Neural crest cell (in vitro differentiated cells): Measurements from ENCODE around the gene SLC38A1. TPM values are rescaled to one million over a fixed set of nuclear protein-coding genes. Genes with fewer than 3 reads are reported as not detected.

Experiments
- DNase-seq: peaks from one replicate; pipeline ENCODE4 v3.0.0; 2021; ENCODE audit warnings: low read depth, mixed read lengths, low spot score
- H3K27ac Mint-ChIP-seq: one replicate; pipeline ENCODE4 v1.8.0; 2021; ENCODE audit warnings: mild to moderate bottlenecking, mixed read lengths; ENCODE audit not compliant: unreplicated experiment
- H3K27me3 Mint-ChIP-seq: 2 replicates; pipeline ENCODE4 v1.8.0; 2021; ENCODE audit warnings: low read depth, mild to moderate bottlenecking, mixed read lengths
- H3K36me3 Mint-ChIP-seq: 2 replicates; pipeline ENCODE4 v1.8.0; 2021; ENCODE audit warnings: low read depth, mild to moderate bottlenecking, mixed read lengths
- H3K4me1 Mint-ChIP-seq: 2 replicates; pipeline ENCODE4 v1.8.0; 2021; ENCODE audit warnings: mixed read lengths
- H3K4me3 Mint-ChIP-seq: one replicate; pipeline ENCODE4 v1.8.0; 2021; ENCODE audit warnings: mild to moderate bottlenecking, mixed read lengths
- H3K9me3 Mint-ChIP-seq: 2 replicates; pipeline ENCODE4 v1.8.0; 2021; ENCODE audit warnings: mixed read lengths
- CTCF ChIP-seq: fragments of 200-600 bp; sonication (generic); conservative IDR thresholded peaks from 2 replicates; pipeline ENCODE4 v1.5.0; 2021; ENCODE audit warnings: antibody characterized with exemption, mild to moderate bottlenecking
- long read RNA-seq: library from polyadenylated mRNA; unstranded; transcript quantifications from one replicate; pipeline ENCODE4 v2.0.0, GENCODE V29; 2020
- total RNA-seq: library from RNA; stranded (reverse); gene quantifications from 2 replicates; pipeline ENCODE4 v1.2.1, GENCODE V29; 2021

Gene SLC38A1
- total RNA-seq, result 129 and 135 TPM in 2 replicates
- long read RNA-seq, full-length matches to known transcripts, result 77 of 144 reads
- long read RNA-seq, partial matches to known transcripts, result 17 of 144 reads
- long read RNA-seq, other reads (novel, unspliced or antisense), result 50 of 144 reads

- H3K27ac Mint-ChIP-seq, result peak within 1 kb of the TSS; percentile 95
- H3K27me3 Mint-ChIP-seq, result no peaks in the 10 kb centered on the region
- no peaks in the 10 kb centered on the region for H3K9me3 Mint-ChIP-seq
- DNase-seq, result peak; percentile 63
- H3K36me3 Mint-ChIP-seq, result no peaks in the 10 kb centered on the region
- TF ChIP-seq CTCF, result no peak
- no peak within 1 kb of the TSS for H3K4me3 Mint-ChIP-seq
- H3K4me1 Mint-ChIP-seq, result peaks cover 14% of the 10 kb centered on the region
Measured at GRCh38 chr12:46268583-46269428, at the start of gene SLC38A1. Gene SLC38A1 (minus strand): TSS chr12:46269043. CDS start chr12:46239800, 29,243 bp downstream.

DNA sequence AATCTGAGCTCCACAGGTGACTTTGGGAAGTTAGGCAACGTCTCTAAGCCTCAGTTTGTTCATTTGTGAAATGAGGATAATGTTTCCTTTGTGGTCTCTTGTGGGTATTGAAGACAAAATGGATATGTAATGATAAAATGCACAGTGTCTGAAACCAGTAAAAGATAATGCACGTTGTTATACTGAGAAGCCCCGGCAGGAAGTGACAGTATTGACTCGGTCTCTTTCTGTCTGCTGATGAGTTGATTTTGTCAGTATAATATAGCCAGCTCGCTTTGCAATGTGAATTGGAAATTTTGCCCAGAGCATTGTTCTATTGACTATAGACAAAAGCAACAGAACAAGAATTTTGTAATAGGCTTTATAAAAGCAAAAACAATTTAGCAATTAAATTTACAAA is 49.2 kb upstream of the SLC38A1 start:
- no peak overlapping the region for H3K27ac Mint-ChIP-seq
- peaks cover 7% of the 10 kb centered on the region for H3K4me1 Mint-ChIP-seq
- no peak overlapping the region for H3K4me3 Mint-ChIP-seq
- H3K9me3 Mint-ChIP-seq, result peaks cover 7% of the 10 kb centered on the region
- no peak for DNase-seq
- no peaks in the 10 kb centered on the region for H3K36me3 Mint-ChIP-seq
- no peaks in the 10 kb centered on the region for H3K27me3 Mint-ChIP-seq
- no peak for TF ChIP-seq CTCF

GRCh38 chr12:46304070-46304469 is 35.2 kb upstream of the SLC38A1 start:
- no peaks in the 10 kb centered on the region for H3K27me3 Mint-ChIP-seq
- no peak overlapping the region for H3K4me3 Mint-ChIP-seq
- peaks cover 6% of the 10 kb centered on the region for H3K4me1 Mint-ChIP-seq
- DNase-seq, result no peak
- H3K27ac Mint-ChIP-seq, result no peak overlapping the region
- H3K36me3 Mint-ChIP-seq, result peaks cover 10% of the 10 kb centered on the region
- TF ChIP-seq CTCF, result no peak
- peaks cover 14% of the 10 kb centered on the region for H3K9me3 Mint-ChIP-seq

- H3K27me3 Mint-ChIP-seq, result peaks cover 4% of the 10 kb centered on the region
Measured at GRCh38 chr12:46303039-46303666, 34.3 kb upstream of the SLC38A1 start.

DNA sequence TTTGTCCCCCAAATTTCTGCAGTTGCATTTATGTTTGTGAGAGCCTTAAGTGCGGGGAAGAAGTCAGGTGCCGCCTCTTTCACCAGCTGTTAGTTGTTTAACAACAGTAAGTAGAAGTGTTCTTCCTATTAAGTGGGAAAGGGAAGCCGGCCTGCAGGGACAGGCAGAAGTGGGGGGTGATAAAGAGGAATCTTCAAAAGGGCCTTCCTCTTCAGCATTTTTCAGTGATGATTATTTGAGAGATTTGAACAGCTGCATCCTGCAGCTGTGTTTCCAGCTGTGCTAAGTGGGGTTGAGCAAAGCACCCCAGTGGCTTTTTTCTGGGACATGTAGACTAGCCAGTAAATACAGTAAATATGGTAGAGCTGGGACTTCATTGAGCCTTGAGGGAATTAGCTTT is 32.1 kb upstream of the SLC38A1 start:
- DNase-seq, result no peak
- peaks cover 2% of the 10 kb centered on the region for H3K36me3 Mint-ChIP-seq
- TF ChIP-seq CTCF, result no peak
- peaks cover 9% of the 10 kb centered on the region for H3K27me3 Mint-ChIP-seq
- H3K4me3 Mint-ChIP-seq, result no peak overlapping the region
- H3K9me3 Mint-ChIP-seq, result peaks cover 4% of the 10 kb centered on the region
- H3K4me1 Mint-ChIP-seq, result peaks cover 6% of the 10 kb centered on the region
- no peak overlapping the region for H3K27ac Mint-ChIP-seq

More at GRCh38 chr12:46303039-46303666, 34.3 kb upstream of the SLC38A1 start:
- Mint-ChIP-seq H3K36me3 (peaks cover 5% of the 10 kb centered on the region), H3K27ac (no peak overlapping the region), H3K9me3 (peaks cover 9% of the 10 kb centered on the region), H3K4me3 (no peak overlapping the region), H3K4me1 (peaks cover 6% of the 10 kb centered on the region)
- peak; percentile 56 for TF ChIP-seq CTCF
- no peak for DNase-seq
